NT2/D1 (cell line): ENCODE data around the gene ZNF319.

Source experiments
- DNase-seq: peaks from one replicate; pipeline ENCODE4 v3.0.0-alpha.2; 2011; ENCODE audit warnings: low read depth, low spot score
- H3K27me3 ChIP-seq: 2 replicates; pipeline ENCODE4 v1.6.0; 2011; ENCODE audit warnings: mild to moderate bottlenecking; ENCODE audit not compliant: insufficient read length, insufficient read depth
- H3K36me3 ChIP-seq: 2 replicates; pipeline ENCODE4 v1.6.1; 2011; ENCODE audit warnings: mild to moderate bottlenecking, low read length, mixed read lengths; ENCODE audit not compliant: insufficient read depth, insufficient read length
- H3K4me1 ChIP-seq: 2 replicates; pipeline ENCODE4 v1.5.1; 2011; ENCODE audit not compliant: insufficient read depth, insufficient read length
- H3K4me3 ChIP-seq: 2 replicates; pipeline ENCODE4 v1.5.1; 2011; ENCODE audit warnings: low read depth; ENCODE audit not compliant: insufficient read length
- H3K9ac ChIP-seq: 2 replicates; pipeline ENCODE4 v1.6.0; 2011; ENCODE audit warnings: low read depth; ENCODE audit not compliant: insufficient read length
- H3K9me3 ChIP-seq: 2 replicates; pipeline ENCODE4 v1.5.1; 2011; ENCODE audit warnings: mild to moderate bottlenecking, low read length; ENCODE audit not compliant: insufficient read depth
- SUZ12 ChIP-seq: IDR thresholded peaks from 2 replicates; pipeline ENCODE4 v1.6.1; 2011; ENCODE audit not compliant: insufficient read length, insufficient read depth; ENCODE audit errors: extremely low read depth
- YY1 ChIP-seq: IDR thresholded peaks from 2 replicates; pipeline ENCODE4 v1.6.1; 2011; ENCODE audit not compliant: insufficient read length, insufficient read depth
- ZNF274 ChIP-seq: IDR thresholded peaks from 2 replicates; pipeline ENCODE4 v1.6.1; 2011; ENCODE audit warnings: mild to moderate bottlenecking, low read depth, low read length

Gene ZNF319

GRCh38 chr16:58045096-58045495 is 44.6 kb upstream of the ZNF319 start:
- no peak overlapping the region for H3K4me3 ChIP-seq
- H3K9ac ChIP-seq, result no peak overlapping the region
- H3K36me3 ChIP-seq, result peaks cover 56% of the 10 kb centered on the region
- no peak for TF ChIP-seq YY1
- TF ChIP-seq ZNF274, result no peak
- no peak for TF ChIP-seq SUZ12
- no peaks in the 10 kb centered on the region for H3K27me3 ChIP-seq
- no peaks in the 10 kb centered on the region for H3K9me3 ChIP-seq
- DNase-seq, result no peak
- peaks cover 33% of the 10 kb centered on the region for H3K4me1 ChIP-seq

GRCh38 chr16:58044266-58045019 is 44.0 kb upstream of the ZNF319 start:
- TF ChIP-seq YY1 (no peak), ZNF274 (no peak), SUZ12 (no peak)
- Histone ChIP-seq H3K4me1 (peaks cover 28% of the 10 kb centered on the region), H3K36me3 (peaks cover 63% of the 10 kb centered on the region), H3K9me3 (no peaks in the 10 kb centered on the region), H3K9ac (no peak overlapping the region), H3K27me3 (no peaks in the 10 kb centered on the region), H3K4me3 (no peak overlapping the region)
- DNase-seq, result no peak

GRCh38 chr16:58043571-58044155 is 43.2 kb upstream of the ZNF319 start:
- Histone ChIP-seq H3K36me3 (peaks cover 67% of the 10 kb centered on the region), H3K9me3 (no peaks in the 10 kb centered on the region), H3K4me1 (peaks cover 25% of the 10 kb centered on the region), H3K4me3 (no peak overlapping the region), H3K27me3 (no peaks in the 10 kb centered on the region), H3K9ac (no peak overlapping the region)
- TF ChIP-seq YY1 (no peak), ZNF274 (no peak), SUZ12 (no peak)
- no peak for DNase-seq

GRCh38 chr16:58042886-58043515 is 42.5 kb upstream of the ZNF319 start:
- no peaks in the 10 kb centered on the region for H3K9me3 ChIP-seq
- H3K4me1 ChIP-seq, result peaks cover 22% of the 10 kb centered on the region
- H3K4me3 ChIP-seq, result no peak overlapping the region
- DNase-seq, result no peak
- TF ChIP-seq SUZ12 (no peak), YY1 (no peak), ZNF274 (no peak)
- no peaks in the 10 kb centered on the region for H3K27me3 ChIP-seq
- no peak overlapping the region for H3K9ac ChIP-seq
- H3K36me3 ChIP-seq, result peaks cover 74% of the 10 kb centered on the region

GRCh38 chr16:58042001-58042885 is 41.8 kb upstream of the ZNF319 start:
- Histone ChIP-seq H3K27me3 (no peaks in the 10 kb centered on the region), H3K9ac (no peak overlapping the region), H3K4me1 (peaks cover 16% of the 10 kb centered on the region), H3K4me3 (no peak overlapping the region), H3K36me3 (peaks cover 82% of the 10 kb centered on the region), H3K9me3 (no peaks in the 10 kb centered on the region)
- TF ChIP-seq SUZ12 (no peak), YY1 (no peak), ZNF274 (no peak)
- no peak for DNase-seq

- no peak for DNase-seq
- Histone ChIP-seq H3K27me3 (no peaks in the 10 kb centered on the region), H3K36me3 (peaks cover 86% of the 10 kb centered on the region), H3K4me3 (no peak overlapping the region), H3K4me1 (peaks cover 10% of the 10 kb centered on the region), H3K9me3 (no peaks in the 10 kb centered on the region), H3K9ac (no peak overlapping the region)
- TF ChIP-seq SUZ12 (no peak), YY1 (no peak), ZNF274 (no peak)
Measured at GRCh38 chr16:58041628-58041955, 41.1 kb upstream of the ZNF319 start.
